CD4-positive, alpha-beta memory T cell (primary cell): Measurements from ENCODE around the gene SETD1A. TPM values are rescaled to one million over a fixed set of nuclear protein-coding genes. Genes with fewer than 3 reads are reported as not detected.
A peak's percentile ranks its signal among the peaks of the same experiment; 100 is the strongest.

ENCODE experiments used
- CTCF ChIA-PET: fragments of 350-600 bp; sonication (Branson Sonifier 250); formaldehyde crosslinking; loops from one replicate; lab custom pipeline; 2021; ENCODE audit warnings: inconsistent platforms; ENCODE audit not compliant: partially characterized antibody; lab: Charles Lee
- POLR2A ChIA-PET: fragments of 350-600 bp; sonication (Branson Sonifier 250); formaldehyde crosslinking; loops from one replicate; lab custom pipeline; 2021; ENCODE audit not compliant: partially characterized antibody; lab: Charles Lee
- DNase-seq, 5 donors: peaks; one replicate each; pipeline versions ENCODE4 v3.0.0 to v3.0.0-alpha.2; 2020 to 2022; ENCODE audit warnings: mixed read lengths in 1 of 5
- H3K27ac ChIP-seq: one replicate; pipeline ENCODE4 v1.7.0; 2013; ENCODE audit warnings: low read depth, low read length
- H3K27me3 ChIP-seq: 2 replicates; pipeline ENCODE4 v1.7.0; 2013; ENCODE audit warnings: mild to moderate bottlenecking, low read length, moderate library complexity; ENCODE audit not compliant: insufficient read depth
- H3K36me3 ChIP-seq: 2 replicates; pipeline ENCODE4 v1.7.0; 2013; ENCODE audit warnings: mild to moderate bottlenecking, low read length, moderate library complexity; ENCODE audit not compliant: insufficient read depth
- H3K4me1 ChIP-seq: 2 replicates; pipeline ENCODE4 v1.7.0; 2013; ENCODE audit warnings: mild to moderate bottlenecking, low read length, moderate library complexity; ENCODE audit not compliant: insufficient read depth
- H3K4me3 ChIP-seq, 2 donors: one replicate each; pipeline ENCODE4 v1.7.0; 2013; ENCODE audit warnings: low read length in 2 of 2, mild to moderate bottlenecking in 1 of 2
- H3K9me3 ChIP-seq, 2 donors: one replicate each; pipeline ENCODE4 v1.7.0; 2013; ENCODE audit warnings: low read length in 2 of 2, control low read depth in 1 of 2; ENCODE audit not compliant: control insufficient read depth in 1 of 2
- H3K27ac Mint-ChIP-seq, 7 donors: one replicate each; pipeline ENCODE4 v1.8.0; 2020 to 2021; ENCODE audit warnings: mixed read lengths in 7 of 7, mild to moderate bottlenecking in 6 of 7, inconsistent platforms in 3 of 7, moderate library complexity in 3 of 7
- H3K27me3 Mint-ChIP-seq, 2 donors: one replicate each; pipeline ENCODE4 v1.8.0; 2020 to 2021; ENCODE audit warnings: mixed read lengths in 2 of 2
- H3K36me3 Mint-ChIP-seq, 2 donors: one replicate each; pipeline ENCODE4 v1.8.0; 2020 to 2021; ENCODE audit warnings: mixed read lengths in 2 of 2, inconsistent platforms in 1 of 2, mild to moderate bottlenecking in 1 of 2
- H3K4me1 Mint-ChIP-seq, 4 donors: one replicate each; pipeline ENCODE4 v1.8.0; 2020 to 2021; ENCODE audit warnings: mixed read lengths in 4 of 4, mild to moderate bottlenecking in 1 of 4
- H3K4me3 Mint-ChIP-seq, 8 donors: one replicate each; pipeline ENCODE4 v1.8.0; 2020 to 2021; ENCODE audit warnings: mixed read lengths in 8 of 8, mild to moderate bottlenecking in 7 of 8, moderate library complexity in 6 of 8, inconsistent platforms in 3 of 8
- H3K9me3 Mint-ChIP-seq, 8 donors: one replicate each; pipeline ENCODE4 v1.8.0; 2020 to 2021; ENCODE audit warnings: mixed read lengths in 8 of 8, mild to moderate bottlenecking in 5 of 8, inconsistent platforms in 3 of 8, moderate library complexity in 1 of 8
- intact Hi-C: fragments of 100-400 bp; cut with micrococcal nuclease; formaldehyde crosslinking; loops from one replicate; pipeline ENCODE4 v1.15.1; 2023
- polyA plus RNA-seq, 2 donors: library from polyadenylated mRNA; unstranded; fragments of 300-500 nt; fragmentation: Illumina TruSeq; gene quantifications; one replicate each; pipeline ENCODE4 v1.2.3, GENCODE V29; 2021
- total RNA-seq, 2 experiments: library from RNA; stranded (reverse); gene quantifications; one replicate each; pipeline ENCODE4 v1.2.3, GENCODE V29; 2021

SETD1A gene
- total and polyA plus RNA-seq, 4 experiments from 2014 or later: 5.6 to 33.2 (median 32.1) TPM; not detected in 1

GRCh38 chr16:30958175-30959079, 873 bp downstream of the SETD1A start:
- Mint-ChIP-seq H3K4me3 (peak overlapping the region; percentile 86 to 91 (median 90)), H3K9me3 (peaks cover 0 to 4% (median 0%) of the 10 kb centered on the region in 8 donors), H3K4me1 (peaks cover 15 to 42% (median 31%) of the 10 kb centered on the region in 4 donors), H3K27me3 (peaks cover 0 to 4% of the 10 kb centered on the region in 2 donors), H3K27ac (peak overlapping the region; percentile 89 to 95 (median 93)), H3K36me3 (peaks cover 27 to 52% of the 10 kb centered on the region in 2 donors)
- H3K4me3 ChIP-seq: peak overlapping the region in 1 of 2 donors; percentile 95
- H3K27ac ChIP-seq: peak overlapping the region; percentile 92
- peak in 1 of 5 donors; percentile 73 for DNase-seq
- CTCF ChIA-PET: interaction anchor here (0.8 to 1.2 kb wide), 2 partner anchors 113 to 184 kb away, joined by 3 read pairs; no protein-coding TSS in a partner anchor
- H3K36me3 ChIP-seq: peaks cover 35% of the 10 kb centered on the region
- POLR2A ChIA-PET: interaction anchor here (0.5 to 2.5 kb wide), 18 partner anchors 7 to 911 kb away, joined by 3 to 16 read pairs (median 4); partner anchors contain the start of genes ARMC5, FUS, KAT8 and STX4
- intact Hi-C loops: loop anchor here (5.0 to 10.0 kb wide), 2 partner anchors 39 to 906 kb away; no protein-coding TSS in a partner anchor
- peaks cover 28% of the 10 kb centered on the region for H3K4me1 ChIP-seq
- no peaks in the 10 kb centered on the region for H3K27me3 ChIP-seq
- no peaks in the 10 kb centered on the region for H3K9me3 ChIP-seq

GRCh38 chr16:30961384-30961783, 3.8 kb downstream of the SETD1A start:
- Mint-ChIP-seq H3K4me1 (peaks cover 15 to 33% (median 27%) of the 10 kb centered on the region in 4 donors), H3K27ac (peak overlapping the region in 2 of 7 donors; percentile 69 to 91), H3K36me3 (peaks cover 40 to 73% of the 10 kb centered on the region in 2 donors), H3K4me3 (no peak overlapping the region), H3K27me3 (peaks cover 0 to 4% of the 10 kb centered on the region in 2 donors), H3K9me3 (peaks cover 0 to 6% (median 0%) of the 10 kb centered on the region in 8 donors)
- H3K4me3 ChIP-seq: no peak overlapping the region
- peaks cover 58% of the 10 kb centered on the region for H3K36me3 ChIP-seq
- no peaks in the 10 kb centered on the region for H3K27me3 ChIP-seq
- H3K4me1 ChIP-seq: peaks cover 23% of the 10 kb centered on the region
- intact Hi-C loops: no loop called here
- POLR2A ChIA-PET: interaction anchor here (0.6 kb wide), 1 partner anchor 387 kb away, joined by 3 read pairs; no protein-coding TSS in a partner anchor
- no peak overlapping the region for H3K27ac ChIP-seq
- CTCF ChIA-PET: interaction anchor here (1.4 to 1.8 kb wide), 2 partner anchors 20 to 24 kb away, joined by 5 to 9 read pairs; partner anchors contain the start of gene HSD3B7
- H3K9me3 ChIP-seq: no peaks in the 10 kb centered on the region
- no peak for DNase-seq

GRCh38 chr16:30963925-30964511, 6.5 kb downstream of the SETD1A start:
- Mint-ChIP-seq H3K27me3 (no peaks in the 10 kb centered on the region), H3K4me1 (peaks cover 16 to 24% (median 17%) of the 10 kb centered on the region in 4 donors), H3K9me3 (peaks cover 0 to 2% (median 0%) of the 10 kb centered on the region in 8 donors), H3K36me3 (peaks cover 50 to 76% of the 10 kb centered on the region in 2 donors), H3K4me3 (no peak overlapping the region), H3K27ac (peak overlapping the region in 1 of 7 donors; percentile 15)
- Histone ChIP-seq H3K9me3 (no peaks in the 10 kb centered on the region), H3K27me3 (no peaks in the 10 kb centered on the region), H3K4me1 (peaks cover 9% of the 10 kb centered on the region), H3K27ac (no peak overlapping the region), H3K4me3 (no peak overlapping the region), H3K36me3 (peaks cover 67% of the 10 kb centered on the region)
- intact Hi-C loops: no loop called here
- ChIA-PET CTCF (interaction anchor here (0.7 kb wide), 1 partner anchor 62 kb away, joined by 3 read pairs; no protein-coding TSS in a partner anchor), POLR2A (no interaction called here)
- peak in 1 of 5 donors; percentile 13 for DNase-seq

GRCh38 chr16:30964574-30965226, 7.1 kb downstream of the SETD1A start:
- H3K27ac ChIP-seq: no peak overlapping the region
- Mint-ChIP-seq H3K27me3 (no peaks in the 10 kb centered on the region), H3K36me3 (peaks cover 54 to 72% of the 10 kb centered on the region in 2 donors), H3K4me1 (peaks cover 9 to 17% (median 11%) of the 10 kb centered on the region in 4 donors), H3K4me3 (no peak overlapping the region), H3K9me3 (peaks cover 0 to 2% (median 0%) of the 10 kb centered on the region in 8 donors), H3K27ac (peak overlapping the region in 2 of 7 donors; percentile 10 to 86)
- H3K9me3 ChIP-seq: no peaks in the 10 kb centered on the region
- no peak overlapping the region for H3K4me3 ChIP-seq
- peak in 1 of 5 donors; percentile 11 for DNase-seq
- peaks cover 67% of the 10 kb centered on the region for H3K36me3 ChIP-seq
- H3K4me1 ChIP-seq: peaks cover 2% of the 10 kb centered on the region
- no peaks in the 10 kb centered on the region for H3K27me3 ChIP-seq
- CTCF ChIA-PET: no interaction called here
- intact Hi-C loops: no loop called here
- POLR2A ChIA-PET: no interaction called here

- intact Hi-C loops: no loop called here
- POLR2A ChIA-PET: interaction anchor here (1.1 kb wide), 1 partner anchor 8 kb away, joined by 3 read pairs; the partner anchor contains the start of gene SETD1A
- Mint-ChIP-seq H3K27me3 (no peaks in the 10 kb centered on the region), H3K27ac (no peak overlapping the region), H3K4me1 (peaks cover 1 to 10% (median 4%) of the 10 kb centered on the region in 4 donors), H3K9me3 (peaks cover 0 to 2% (median 0%) of the 10 kb centered on the region in 8 donors), H3K4me3 (no peak overlapping the region), H3K36me3 (peaks cover 49 to 66% of the 10 kb centered on the region in 2 donors)
- peak in 1 of 5 donors; percentile 4 for DNase-seq
- CTCF ChIA-PET: no interaction called here
- peaks cover 67% of the 10 kb centered on the region for H3K36me3 ChIP-seq
- no peaks in the 10 kb centered on the region for H3K9me3 ChIP-seq
- no peaks in the 10 kb centered on the region for H3K4me1 ChIP-seq
- no peak overlapping the region for H3K4me3 ChIP-seq
- no peak overlapping the region for H3K27ac ChIP-seq
- H3K27me3 ChIP-seq: no peaks in the 10 kb centered on the region
Observed at GRCh38 chr16:30965436-30965835, 7.9 kb downstream of the SETD1A start.

GRCh38 chr16:30966033-30966619, 8.6 kb downstream of the SETD1A start:
- Mint-ChIP-seq H3K9me3 (peaks cover 0 to 2% (median 0%) of the 10 kb centered on the region in 8 donors), H3K27me3 (no peaks in the 10 kb centered on the region), H3K4me1 (peaks cover 0 to 9% (median 5%) of the 10 kb centered on the region in 4 donors), H3K4me3 (no peak overlapping the region), H3K27ac (no peak overlapping the region), H3K36me3 (peaks cover 52 to 70% of the 10 kb centered on the region in 2 donors)
- CTCF ChIA-PET: interaction anchor here (0.6 to 1.3 kb wide), 2 partner anchors 17 to 135 kb away, joined by 3 read pairs; no protein-coding TSS in a partner anchor
- Histone ChIP-seq H3K27ac (no peak overlapping the region), H3K9me3 (no peaks in the 10 kb centered on the region), H3K27me3 (no peaks in the 10 kb centered on the region), H3K4me1 (no peaks in the 10 kb centered on the region), H3K4me3 (no peak overlapping the region), H3K36me3 (peaks cover 70% of the 10 kb centered on the region)
- peak in 1 of 5 donors; percentile 26 for DNase-seq
- POLR2A ChIA-PET: interaction anchor here (1.1 kb wide), 1 partner anchor 9 kb away, joined by 3 read pairs; the partner anchor contains the start of gene SETD1A
- intact Hi-C loops: no loop called here
